Adrenal gland (tissue), 12 donors: ENCODE measurements around the gene PHACTR3. TPM values are rescaled to one million over a fixed set of nuclear protein-coding genes. Genes with fewer than 3 reads are reported as not detected.

Experiments used
- DNase-seq, 7 donors: peaks; one replicate each; pipeline ENCODE4 v3.0.0-alpha.2; 2019 to 2020
- H3K27ac ChIP-seq, 5 donors: fragments of 200-600 bp; sonication (generic) in 4 of 5; 1 replicate in 3 of 5; 2 replicates in 2 of 5; pipeline versions ENCODE4 v1.5.1 to v1.8.0; 2016 to 2020; ENCODE audit warnings: mild to moderate bottlenecking in 1 of 5
- H3K27me3 ChIP-seq: fragments of 200-600 bp; 2 replicates; pipeline ENCODE4 v1.8.0; 2021
- H3K36me3 ChIP-seq, 2 donors: fragments of 200-600 bp; replicated peaks in 1 of 2; 1 replicate in 1 of 2; 2 replicates in 1 of 2; pipeline versions ENCODE4 v1.5.1 to v1.8.0; 2018 to 2022
- H3K4me1 ChIP-seq, 2 donors: fragments of 200-600 bp; replicated peaks in 1 of 2; 1 replicate in 1 of 2; 2 replicates in 1 of 2; pipeline versions ENCODE4 v1.5.1 to v1.8.0; 2018 to 2021
- H3K4me3 ChIP-seq, 4 donors: fragments of 200-600 bp; sonication (generic) in 3 of 4; one replicate each; pipeline ENCODE4 v1.5.1; 2016 to 2018
- H3K9me3 ChIP-seq, 3 donors: fragments of 200-600 bp; sonication (generic) in 1 of 3; replicated peaks in 1 of 3; 1 replicate in 2 of 3; 2 replicates in 1 of 3; pipeline versions ENCODE4 v1.5.1 to v1.8.0; 2016 to 2021
- POLR2A ChIP-seq, 2 donors: fragments of 450-650 bp; IDR thresholded peaks; one replicate each; pipeline ENCODE4 v1.6.1; 2017; ENCODE audit warnings: antibody characterized with exemption in 2 of 2, mild to moderate bottlenecking in 2 of 2, moderate library complexity in 1 of 2
- WGBS, 4 donors: extraction: QIAGEN DNeasy Blood & Tissue Kit in 2 of 4; methylation state at CpG; one replicate each; pipeline versions ENCODE4 v1.1.5 to v1.1.7; 2013 to 2017; 5-methylcytosine and 5-hydroxymethylcytosine counted together
- intact Hi-C, 2 donors: fragments of 100-400 bp; cut with DNase I; formaldehyde crosslinking; loops; one replicate each; pipeline versions ENCODE4 v1.14.1 to v1.15.0; 2022 to 2023
- polyA plus RNA-seq, 3 donors: library from polyadenylated mRNA; stranded (reverse); fragments of 200-250 nt in 2 of 3; fragments of 350-450 nt in 1 of 3; fragmentation: Illumina TruSeq in 1 of 3; extraction: RNeasy Lipid Tissue Mini Kit (QIAGEN cat#74804) in 1 of 3; gene quantifications; one replicate each; pipeline ENCODE4 v1.2.3, GENCODE V29; 2013 to 2014
- total RNA-seq, 9 donors: library from RNA; depleted of rRNA in 4 of 9; stranded (reverse); fragments of >200 nt in 4 of 9; fragments of 120-200 nt in 1 of 9; fragmentation: NEBNext Ultra II Directional in 1 of 9; extraction: Animal tissue kit (Norgen Biotek cat#: 25700) in 1 of 9; gene quantifications; one replicate each; pipeline versions ENCODE4 v1.1.0 to v1.2.4, GENCODE V29; 2013 to 2023
- TF ChIP-seq, protein P1 (sequence below), 6 experiments: fragments of 450-650 bp in 4 of 6; fragments of 200-600 bp in 2 of 6; sonication (generic) in 1 of 6; IDR thresholded peaks; 1 replicate in 5 of 6; 2 replicates in 1 of 6; pipeline versions ENCODE4 v1.5.1 to v1.8.0; 2016 to 2021; ENCODE audit warnings: antibody characterized with exemption in 6 of 6, mild to moderate bottlenecking in 2 of 6, moderate library complexity in 1 of 6
- donor health status: healthy with polysubstance abuse.
- donor health status: Bipolar disorder and iron deficiency.
- donor health status: DM: yes; HTN: yes; CAD: no.
- donor health status: DM: no; HTN: no; CAD: no.
- donor health status: DM: no; HTN: no; CAD: no.
- donor health status: DM: yes; HTN: yes; CAD: no.

PHACTR3 gene
- total and polyA plus RNA-seq, 12 donors: 0.17 to 4.5 (median 0.81) TPM

DNA sequence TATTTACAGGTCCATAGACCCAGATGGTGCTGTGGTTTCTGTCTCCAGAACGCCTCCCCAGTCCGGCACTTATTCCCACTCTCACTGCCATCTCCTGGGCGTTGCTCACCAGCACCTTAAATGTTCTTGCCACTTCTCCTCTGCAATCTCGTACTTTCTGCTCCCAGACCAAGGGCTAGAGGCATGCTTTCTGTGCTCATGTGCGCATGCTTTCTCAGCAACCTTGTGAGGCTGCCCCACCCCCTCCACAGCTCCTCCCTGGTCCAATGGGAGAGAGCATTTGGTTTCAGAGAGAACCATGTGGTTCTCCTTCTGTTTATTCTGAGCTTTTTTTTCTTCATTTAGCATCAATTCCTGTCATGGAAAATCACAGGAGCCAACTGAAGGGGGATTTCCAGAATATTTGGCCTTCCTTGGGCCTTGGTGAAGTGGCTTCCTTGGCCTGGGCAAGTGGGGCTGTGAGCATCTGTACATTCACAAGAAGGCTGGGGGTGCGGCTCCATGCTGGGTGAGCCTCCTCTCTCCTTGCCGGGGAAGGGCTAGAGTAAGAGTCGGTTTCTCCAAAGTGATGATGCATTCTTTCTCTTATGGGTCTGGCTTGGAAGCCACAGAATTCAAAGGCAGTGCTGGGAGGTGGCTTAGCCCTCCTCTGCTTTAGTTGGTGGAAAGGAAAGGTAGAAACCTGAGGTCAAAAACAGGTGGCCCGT lies 66.6 kb downstream of the PHACTR3 start:
- Histone ChIP-seq H3K36me3 (no peaks in the 10 kb centered on the region), H3K27me3 (no peaks in the 10 kb centered on the region), H3K4me3 (no peak overlapping the region), H3K9me3 (no peaks in the 10 kb centered on the region), H3K4me1 (no peaks in the 10 kb centered on the region), H3K27ac (no peak overlapping the region)
- intact Hi-C loops: no loop called here
- DNase-seq: no peak
- no peak for TF ChIP-seq POLR2A (IDR thresholded peaks at IDR 0.05)
- TF ChIP-seq, protein P1, sequence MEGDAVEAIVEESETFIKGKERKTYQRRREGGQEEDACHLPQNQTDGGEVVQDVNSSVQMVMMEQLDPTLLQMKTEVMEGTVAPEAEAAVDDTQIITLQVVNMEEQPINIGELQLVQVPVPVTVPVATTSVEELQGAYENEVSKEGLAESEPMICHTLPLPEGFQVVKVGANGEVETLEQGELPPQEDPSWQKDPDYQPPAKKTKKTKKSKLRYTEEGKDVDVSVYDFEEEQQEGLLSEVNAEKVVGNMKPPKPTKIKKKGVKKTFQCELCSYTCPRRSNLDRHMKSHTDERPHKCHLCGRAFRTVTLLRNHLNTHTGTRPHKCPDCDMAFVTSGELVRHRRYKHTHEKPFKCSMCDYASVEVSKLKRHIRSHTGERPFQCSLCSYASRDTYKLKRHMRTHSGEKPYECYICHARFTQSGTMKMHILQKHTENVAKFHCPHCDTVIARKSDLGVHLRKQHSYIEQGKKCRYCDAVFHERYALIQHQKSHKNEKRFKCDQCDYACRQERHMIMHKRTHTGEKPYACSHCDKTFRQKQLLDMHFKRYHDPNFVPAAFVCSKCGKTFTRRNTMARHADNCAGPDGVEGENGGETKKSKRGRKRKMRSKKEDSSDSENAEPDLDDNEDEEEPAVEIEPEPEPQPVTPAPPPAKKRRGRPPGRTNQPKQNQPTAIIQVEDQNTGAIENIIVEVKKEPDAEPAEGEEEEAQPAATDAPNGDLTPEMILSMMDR (IDR thresholded peaks at IDR 0.05): no peak
- 82 to 84% (median 84%) methylated on average over 9 of the region's 9 CpGs for WGBS, 4 donors

- H3K4me1 ChIP-seq: no peaks in the 10 kb centered on the region
- H3K4me3 ChIP-seq: no peak overlapping the region
- TF ChIP-seq, protein P1 (IDR thresholded peaks at IDR 0.05): no peak
- TF ChIP-seq POLR2A (IDR thresholded peaks at IDR 0.05): no peak
- no peak for DNase-seq
- intact Hi-C loops: no loop called here
- no peak overlapping the region for H3K27ac ChIP-seq
- H3K36me3 ChIP-seq: no peaks in the 10 kb centered on the region
- no peaks in the 10 kb centered on the region for H3K27me3 ChIP-seq
- H3K9me3 ChIP-seq: no peaks in the 10 kb centered on the region
- 87 to 89% (median 88%) methylated on average over 7 to 16 of the region's 16 CpGs for WGBS, 4 donors
Measured at GRCh38 chr20:59671661-59672471, 67.5 kb downstream of the PHACTR3 start.

- 77 to 93% (median 86%) methylated on average over 9 of the region's 9 CpGs for WGBS, 4 donors
- Histone ChIP-seq H3K27me3 (no peaks in the 10 kb centered on the region), H3K4me3 (no peak overlapping the region), H3K4me1 (no peaks in the 10 kb centered on the region), H3K36me3 (no peaks in the 10 kb centered on the region), H3K27ac (no peak overlapping the region), H3K9me3 (no peaks in the 10 kb centered on the region)
- intact Hi-C loops: no loop called here
- TF ChIP-seq POLR2A (IDR thresholded peaks at IDR 0.05): no peak
- TF ChIP-seq, protein P1 (IDR thresholded peaks at IDR 0.05): no peak
- DNase-seq: no peak
Measured at GRCh38 chr20:59672576-59672975, 68.2 kb downstream of the PHACTR3 start.

GRCh38 chr20:59673288-59673997 lies 69.1 kb downstream of the PHACTR3 start:
- H3K36me3 ChIP-seq: no peaks in the 10 kb centered on the region
- H3K27ac ChIP-seq: no peak overlapping the region
- H3K4me1 ChIP-seq: no peaks in the 10 kb centered on the region
- intact Hi-C loops: no loop called here
- peak in 1 of 7 donors; percentile 4 for DNase-seq
- H3K9me3 ChIP-seq: no peaks in the 10 kb centered on the region
- 82 to 89% (median 86%) methylated on average over 14 to 16 of the region's 16 CpGs for WGBS, 4 donors
- TF ChIP-seq, protein P1 (IDR thresholded peaks at IDR 0.05): no peak
- TF ChIP-seq POLR2A (IDR thresholded peaks at IDR 0.05): no peak
- H3K27me3 ChIP-seq: no peaks in the 10 kb centered on the region
- H3K4me3 ChIP-seq: no peak overlapping the region
